ENCODE measurements around the gene MAP1A.
"Not testable (repeated sequence)": the region's sequence is repeated elsewhere in the genome, so short reads cannot be mapped to it uniquely, and the experiment has no call there.

MAP1A gene

DNA sequence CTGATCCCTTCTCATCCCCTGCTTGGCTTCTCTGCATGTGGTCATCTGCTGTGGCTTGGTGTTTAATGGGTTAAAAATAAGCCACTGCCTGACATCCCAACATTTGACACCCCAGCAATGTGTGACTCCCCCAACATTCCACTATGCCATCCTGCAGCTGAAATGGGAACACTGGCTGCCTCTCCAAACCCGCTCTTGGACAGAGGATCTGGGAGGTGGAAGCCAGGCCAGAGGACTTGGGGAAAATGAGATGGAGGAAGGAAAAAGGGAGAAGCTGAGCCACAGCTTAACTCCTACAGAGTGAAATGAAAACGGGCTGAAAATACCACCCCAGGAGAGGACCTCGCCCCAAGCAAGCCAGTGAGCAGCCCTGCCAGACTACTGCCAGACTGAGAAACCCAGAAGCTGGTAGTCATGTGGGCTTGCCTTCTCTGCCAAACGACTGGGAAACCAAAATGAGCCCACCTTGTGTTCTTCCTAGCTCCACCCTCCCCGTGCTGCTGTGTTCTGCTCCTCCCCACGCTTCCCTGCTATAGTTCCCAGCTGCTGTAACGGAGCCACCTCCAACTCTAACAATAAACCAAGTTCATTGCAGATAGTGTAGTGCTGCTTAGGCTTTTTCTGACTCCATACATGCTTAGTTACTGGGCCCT is 13.7 kb downstream of the MAP1A start:
- DNase-seq, result no peak

DNA sequence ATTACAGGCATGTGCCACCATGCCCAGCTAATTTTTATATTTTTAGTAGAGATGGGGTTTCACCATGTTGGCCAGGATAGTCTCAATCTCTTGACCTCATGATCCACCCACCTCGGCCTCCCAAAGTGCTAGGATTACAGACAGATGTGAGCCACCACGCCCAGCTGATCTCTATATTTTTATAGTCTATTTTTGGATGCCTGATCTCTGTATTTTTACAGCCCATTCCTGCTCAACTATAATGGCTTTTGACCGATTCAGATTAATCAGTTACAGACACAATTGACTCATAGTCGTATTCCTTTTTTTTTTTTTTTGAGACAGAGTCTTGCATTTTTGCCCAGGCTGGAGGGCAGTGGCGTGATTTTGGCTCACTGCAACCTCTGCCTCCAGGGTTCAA is 15.4 kb downstream of the MAP1A start:
- not testable (repeated sequence) for DNase-seq

DNA sequence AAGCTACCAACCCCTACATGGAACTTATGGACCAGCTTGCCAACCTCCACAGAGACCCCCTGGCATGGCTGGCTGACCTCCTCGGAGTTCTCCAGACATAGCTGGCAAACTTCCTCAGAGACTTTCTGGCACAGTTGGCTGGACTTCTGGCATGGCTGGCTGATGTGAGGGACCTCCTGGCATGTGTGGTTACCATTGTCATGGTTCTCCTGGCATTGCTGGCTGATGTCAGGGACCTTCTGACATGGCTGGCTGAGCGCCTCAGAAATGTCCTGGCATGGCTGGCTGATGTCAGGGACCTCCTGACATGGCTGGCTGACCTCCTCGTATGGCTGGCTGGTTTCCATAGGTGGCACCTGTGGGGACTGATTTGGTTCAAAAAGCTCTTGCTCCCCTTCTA is 17.5 kb downstream of the MAP1A start:
- no peak for DNase-seq

- DNase-seq, result no peak
These were observed 20.7 kb downstream of the MAP1A start for GRCh38 chr15:43538091-43538490.

- peak in 2 of 4 experiments; percentile 8 to 16 for DNase-seq
These were observed 24.4 kb downstream of the MAP1A start for GRCh38 chr15:43541785-43542184.

GRCh38 chr15:43544266-43544665 is 26.9 kb downstream of the MAP1A start:
- DNase-seq, result no peak

- no peak for DNase-seq
These were observed 28.0 kb downstream of the MAP1A start for GRCh38 chr15:43545426-43545825.

DNA sequence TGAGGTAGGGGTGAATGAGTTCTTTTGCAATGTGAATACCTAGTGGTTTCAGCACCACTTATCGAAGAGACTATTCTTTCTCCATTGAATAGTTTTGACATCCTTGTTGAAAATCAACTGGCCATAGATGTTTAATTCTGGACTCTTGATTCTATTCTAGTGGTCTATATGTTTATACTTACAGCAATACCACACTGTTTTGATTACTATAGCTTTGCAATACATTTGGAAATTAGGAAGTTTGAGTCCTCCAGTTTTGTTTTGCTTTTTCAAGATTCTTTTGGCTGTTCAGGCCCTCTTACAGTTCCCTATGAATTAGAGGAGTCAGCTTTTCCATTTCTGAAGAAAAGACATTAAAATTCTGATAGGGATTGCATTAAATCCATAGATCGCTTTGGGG is 30.1 kb downstream of the MAP1A start:
- DNase-seq, result no peak

GRCh38 chr15:43550527-43551363 is 33.3 kb downstream of the MAP1A start:
- DNase-seq, result no peak

DNA sequence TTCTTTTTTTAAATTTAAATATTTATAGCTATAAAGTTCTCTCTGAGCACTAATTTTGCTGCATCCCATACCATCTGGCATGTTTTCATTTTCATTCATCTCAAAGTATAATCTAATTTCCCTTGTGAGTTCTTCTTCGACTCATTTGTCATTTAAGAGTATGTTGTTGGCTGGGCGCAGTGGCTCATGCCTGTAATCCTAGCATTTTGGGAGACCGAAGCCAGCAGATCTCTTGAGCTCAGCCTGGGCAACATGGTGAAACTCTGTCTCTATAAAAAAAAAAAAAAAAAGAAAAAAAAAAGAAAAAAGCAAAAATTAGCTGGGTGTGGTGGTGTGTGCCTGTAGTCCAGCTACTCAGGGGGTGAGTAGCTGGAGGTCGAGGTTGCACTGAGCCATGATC is 34.8 kb downstream of the MAP1A start:
- DNase-seq, result no peak

GRCh38 chr15:43552986-43553385 is 35.6 kb downstream of the MAP1A start:
- DNase-seq, result no peak

- DNase-seq, result not testable (repeated sequence)
These were observed 45.3 kb downstream of the MAP1A start for GRCh38 chr15:43562753-43563152.

- DNase-seq, result not testable (repeated sequence)
These were observed 46.4 kb downstream of the MAP1A start for GRCh38 chr15:43563793-43564192.

DNA sequence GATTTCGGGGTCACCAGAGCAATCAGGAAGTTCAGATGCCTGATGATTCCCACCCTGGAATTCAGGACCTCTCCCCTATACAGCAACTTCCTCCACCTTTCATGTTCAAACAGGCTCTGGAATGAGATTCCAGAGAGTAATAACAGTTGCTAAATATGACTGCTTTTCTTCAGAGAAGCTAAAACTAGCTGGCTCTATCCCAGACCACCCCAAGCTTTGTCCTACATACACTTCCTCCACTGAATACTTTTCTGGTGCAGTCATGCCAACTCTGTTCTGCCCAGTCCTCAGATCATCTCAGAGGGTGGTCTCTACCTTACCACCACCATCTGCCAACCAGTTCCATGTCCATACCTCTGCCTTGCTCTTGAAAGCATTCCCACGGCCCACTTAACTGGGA is 49.2 kb downstream of the MAP1A start:
- DNase-seq, result not testable (repeated sequence)

- DNase-seq, result not testable (repeated sequence)
These were observed 57.2 kb downstream of the MAP1A start for GRCh38 chr15:43574607-43575006.

Measured in suppressor macrophage (primary cell).